NCI-H345 (cell line): ENCODE measurements around the gene PDIA6.

Source experiments
- DNase-seq: peaks from one replicate; lab custom pipeline; 2025; lab: John Stamatoyannopoulos, UW

Gene PDIA6, protein sequence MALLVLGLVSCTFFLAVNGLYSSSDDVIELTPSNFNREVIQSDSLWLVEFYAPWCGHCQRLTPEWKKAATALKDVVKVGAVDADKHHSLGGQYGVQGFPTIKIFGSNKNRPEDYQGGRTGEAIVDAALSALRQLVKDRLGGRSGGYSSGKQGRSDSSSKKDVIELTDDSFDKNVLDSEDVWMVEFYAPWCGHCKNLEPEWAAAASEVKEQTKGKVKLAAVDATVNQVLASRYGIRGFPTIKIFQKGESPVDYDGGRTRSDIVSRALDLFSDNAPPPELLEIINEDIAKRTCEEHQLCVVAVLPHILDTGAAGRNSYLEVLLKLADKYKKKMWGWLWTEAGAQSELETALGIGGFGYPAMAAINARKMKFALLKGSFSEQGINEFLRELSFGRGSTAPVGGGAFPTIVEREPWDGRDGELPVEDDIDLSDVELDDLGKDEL

DNA sequence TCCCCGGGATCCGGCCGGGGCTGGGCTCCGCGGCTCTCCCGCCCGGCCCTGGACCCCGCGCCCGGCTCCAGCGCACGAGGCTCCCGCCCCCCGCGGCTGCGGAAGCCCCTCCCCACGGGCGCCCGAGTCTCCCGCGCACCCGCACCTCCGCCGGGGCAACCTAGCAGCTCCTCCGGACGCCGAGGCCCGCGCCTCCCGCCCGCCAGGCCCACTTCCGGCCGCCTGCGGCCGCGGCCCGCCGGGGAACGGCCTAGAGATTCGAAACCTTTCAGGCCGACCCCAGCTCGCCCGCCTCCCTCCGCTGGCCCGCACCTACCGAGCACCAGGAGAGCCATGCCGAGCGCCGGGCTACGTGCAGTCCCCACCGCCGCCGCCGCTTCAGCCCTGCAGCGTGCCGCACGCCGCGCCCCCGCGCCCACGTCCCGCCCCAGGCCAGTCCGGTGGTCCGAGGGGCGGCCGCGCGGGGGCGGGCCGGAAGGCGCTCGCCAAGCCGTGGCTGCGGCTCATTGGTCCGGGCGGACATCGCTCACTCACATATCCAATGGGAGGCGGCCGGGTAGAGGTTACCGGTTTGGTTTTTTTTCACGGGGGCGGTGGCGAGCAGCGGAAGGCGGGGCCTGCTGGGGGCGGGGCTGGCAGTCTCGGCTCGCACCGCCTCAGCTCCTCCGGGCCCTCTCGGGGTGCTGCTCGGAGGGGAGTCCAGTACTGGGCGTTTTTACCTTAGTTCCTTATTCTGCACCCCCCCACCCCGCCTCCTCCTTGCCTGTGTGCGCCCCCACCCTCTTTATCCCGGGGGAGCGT is at the start of gene PDIA6:
TSS of gene PDIA6 (minus strand) at position 424 of the 801 bp plus-strand sequence. CDS start at position 335, 89 bp downstream.
- peak; percentile 99 for DNase-seq

DNA sequence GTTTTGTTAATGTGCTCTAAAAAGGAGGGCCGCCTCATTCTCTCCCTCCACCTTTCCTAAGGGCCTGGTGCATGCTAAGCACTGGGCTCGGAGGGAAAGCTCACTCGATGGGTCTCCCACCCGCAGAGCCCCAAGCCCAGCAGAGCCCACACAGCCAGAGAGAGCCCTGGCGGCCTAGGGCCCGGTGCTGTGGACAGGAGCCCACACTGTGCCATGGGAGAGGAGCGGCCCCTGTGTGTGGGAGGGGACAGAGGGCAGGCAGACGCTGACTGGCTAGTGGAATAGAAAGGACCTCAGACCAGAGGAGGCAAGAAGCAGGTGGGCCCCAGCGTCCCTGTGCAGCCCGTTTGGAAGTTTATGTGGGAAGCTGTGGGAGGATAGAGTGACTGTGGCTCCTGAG is 49.7 kb upstream of the PDIA6 start:
- DNase-seq = no peak

DNA sequence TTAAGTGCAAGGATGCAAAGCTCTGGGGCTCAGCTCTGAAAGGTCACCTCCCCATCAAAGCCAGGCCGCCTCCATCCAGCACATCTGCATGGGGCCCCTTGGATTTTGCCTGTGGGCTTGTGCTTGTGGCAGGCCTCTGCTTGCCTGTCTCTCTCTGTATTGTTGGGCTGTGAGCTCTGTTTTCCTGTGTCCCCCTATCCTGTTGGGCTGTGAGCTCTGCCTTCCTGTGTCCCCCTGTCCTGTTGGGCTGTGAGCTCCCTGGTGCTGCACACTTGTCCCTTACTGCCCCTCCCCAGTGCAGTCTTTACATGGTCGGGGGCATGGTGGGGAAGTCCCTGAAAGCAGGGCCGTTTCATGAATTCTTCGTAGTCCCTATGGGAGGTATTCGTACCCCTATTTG is 49.2 kb upstream of the PDIA6 start:
- DNase-seq = no peak

DNA sequence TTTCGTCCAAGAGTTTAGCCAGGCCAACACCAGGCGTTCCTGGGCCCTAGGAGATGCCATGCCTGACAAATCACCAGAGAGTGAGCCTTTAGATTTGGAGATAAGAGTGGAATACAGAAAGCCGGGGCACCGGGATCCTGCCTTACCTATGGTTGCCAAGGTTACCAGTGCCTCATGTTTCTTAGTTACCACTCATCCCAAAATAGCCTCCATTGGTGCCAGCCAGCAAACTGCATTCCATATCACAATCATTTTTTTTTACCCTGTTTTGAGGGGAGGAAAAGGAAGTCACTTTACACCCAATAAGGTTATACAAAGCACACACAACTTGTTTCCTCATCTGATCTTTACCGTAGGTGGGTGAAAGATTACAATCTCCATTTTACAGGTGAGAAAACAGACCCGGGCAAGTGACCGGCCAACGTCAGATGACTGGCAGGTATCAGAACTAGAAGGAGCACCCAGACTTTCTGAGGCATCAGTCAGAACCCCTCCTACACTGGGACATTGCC is 48.3 kb upstream of the PDIA6 start:
- DNase-seq = no peak

DNA sequence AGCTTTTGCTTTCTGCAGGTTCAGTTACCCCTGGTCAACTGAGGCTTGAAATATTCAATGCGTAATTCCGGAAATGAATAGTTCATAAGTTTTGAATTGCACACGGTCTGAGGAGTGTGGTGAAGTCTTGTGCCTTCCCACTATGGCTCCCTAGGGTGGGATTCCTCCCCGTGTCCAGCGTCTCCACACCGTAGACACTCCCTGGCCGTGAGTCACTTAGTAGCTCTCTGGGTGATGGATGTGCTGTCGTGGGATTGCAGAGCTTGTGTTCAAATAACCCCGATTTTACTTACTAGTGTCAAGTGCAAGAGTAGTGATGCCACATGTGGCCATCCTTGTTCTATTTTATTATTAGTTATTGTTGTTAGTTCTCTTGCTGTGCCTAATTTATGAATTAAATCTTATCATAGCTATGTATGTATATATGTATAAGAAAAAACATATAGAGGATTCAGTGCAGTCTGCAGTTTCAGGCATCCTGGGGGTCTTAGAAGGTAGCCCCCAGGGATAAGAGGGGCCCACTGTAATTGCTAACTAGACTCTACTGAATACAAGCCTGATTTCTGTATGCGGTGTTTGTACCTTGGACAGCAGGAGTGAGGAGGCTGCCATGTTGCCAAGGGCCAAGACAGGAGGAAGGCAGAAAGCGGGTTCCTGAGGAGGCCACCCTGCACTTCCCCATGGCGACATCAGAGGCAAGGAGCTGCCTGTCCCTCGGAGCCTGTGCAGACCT is 47.7 kb upstream of the PDIA6 start:
- no peak for DNase-seq

DNA sequence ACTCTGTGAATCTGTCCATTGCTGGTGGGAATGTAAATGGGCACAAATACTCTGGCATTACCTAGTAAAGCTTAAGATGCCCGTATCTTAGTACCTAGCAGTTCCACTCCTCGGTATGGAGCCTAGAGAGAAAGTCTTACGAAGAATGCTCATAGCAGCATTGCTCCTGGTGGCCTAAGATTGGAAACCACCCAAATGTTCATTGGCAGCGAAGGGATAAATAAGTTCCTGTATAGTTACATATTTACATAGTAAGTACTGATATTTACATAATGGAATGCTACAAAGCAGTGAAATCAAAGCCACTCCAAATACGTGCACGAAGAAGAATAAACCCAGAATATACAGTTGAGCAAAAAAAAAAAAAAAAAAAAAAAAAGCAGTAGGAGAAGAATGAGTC is 46.7 kb upstream of the PDIA6 start:
- DNase-seq = no peak

DNA sequence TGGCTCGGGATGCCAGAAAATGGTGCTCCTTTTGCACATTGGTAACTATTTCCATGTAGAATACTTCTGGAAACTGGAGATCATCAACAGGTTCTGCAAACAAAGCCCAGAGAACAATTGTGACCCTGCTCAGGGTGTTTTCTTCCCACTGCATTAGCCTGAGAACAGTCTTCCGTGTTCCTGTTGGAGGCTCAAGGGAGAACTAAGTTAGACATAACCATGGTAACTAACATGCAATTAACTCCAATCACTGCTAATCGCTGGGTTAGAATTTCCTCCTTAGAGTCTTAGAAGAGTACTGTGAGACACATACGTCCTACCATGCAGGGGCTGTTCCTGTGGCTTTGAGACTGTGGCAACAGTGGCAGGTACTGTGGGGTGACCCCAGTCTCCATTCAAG is 36.0 kb upstream of the PDIA6 start:
- no peak for DNase-seq

DNA sequence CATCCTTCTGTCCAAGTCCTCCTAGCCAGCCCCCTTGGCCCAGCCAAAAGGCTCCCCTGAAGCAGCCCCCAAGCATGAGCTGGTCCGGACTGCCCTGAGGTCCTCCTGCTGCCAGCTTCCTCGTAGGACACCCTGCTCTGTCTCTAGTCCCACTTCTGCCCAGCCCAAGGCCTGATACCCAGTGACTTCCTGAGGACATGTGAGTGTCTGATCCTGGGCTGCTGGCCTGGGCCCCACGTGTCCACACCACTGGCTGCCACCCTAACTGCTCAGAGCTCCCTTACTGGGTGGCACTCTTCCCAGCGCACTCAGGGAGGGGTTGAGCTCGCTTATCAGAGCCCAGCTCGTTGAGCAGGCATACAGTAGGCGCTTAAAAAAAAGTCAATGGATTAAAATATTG is 34.4 kb upstream of the PDIA6 start:
- no peak for DNase-seq

DNA sequence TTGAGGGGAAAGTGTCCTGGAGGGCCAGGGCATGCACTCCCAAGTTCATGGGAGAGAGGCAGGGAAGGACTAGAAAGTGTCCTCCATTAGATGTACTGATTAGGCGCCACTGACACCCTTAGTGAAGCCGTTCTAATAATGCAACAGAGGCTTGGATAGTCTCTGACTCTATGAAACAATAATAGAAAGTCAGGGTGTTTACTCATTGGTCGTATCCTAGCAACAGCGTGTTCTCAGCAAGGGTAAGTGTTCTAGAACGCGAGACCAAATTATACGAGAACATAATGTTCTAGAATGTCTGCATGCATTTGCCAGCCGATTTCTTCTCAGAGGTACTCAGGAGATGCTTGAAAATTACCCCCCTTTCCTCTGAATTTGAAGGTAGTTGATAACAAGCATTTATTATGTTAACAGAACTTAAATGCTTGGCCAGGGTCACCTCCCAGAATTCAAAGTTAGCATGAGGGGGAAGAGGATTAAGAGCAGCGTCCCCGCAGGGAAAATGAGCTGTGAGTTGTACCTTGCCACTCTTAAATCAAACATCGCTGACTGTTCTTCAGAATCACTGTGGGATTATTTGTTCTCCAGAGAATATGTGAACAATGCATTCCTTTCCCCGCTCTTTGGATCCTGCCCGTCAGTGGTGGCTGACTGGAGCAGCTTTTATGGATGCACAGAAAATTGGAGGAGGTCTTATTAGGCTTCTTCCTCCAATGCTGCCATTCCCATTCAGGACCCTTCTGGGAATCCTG is 33.7 kb upstream of the PDIA6 start:
- peak; percentile 24 for DNase-seq

DNA sequence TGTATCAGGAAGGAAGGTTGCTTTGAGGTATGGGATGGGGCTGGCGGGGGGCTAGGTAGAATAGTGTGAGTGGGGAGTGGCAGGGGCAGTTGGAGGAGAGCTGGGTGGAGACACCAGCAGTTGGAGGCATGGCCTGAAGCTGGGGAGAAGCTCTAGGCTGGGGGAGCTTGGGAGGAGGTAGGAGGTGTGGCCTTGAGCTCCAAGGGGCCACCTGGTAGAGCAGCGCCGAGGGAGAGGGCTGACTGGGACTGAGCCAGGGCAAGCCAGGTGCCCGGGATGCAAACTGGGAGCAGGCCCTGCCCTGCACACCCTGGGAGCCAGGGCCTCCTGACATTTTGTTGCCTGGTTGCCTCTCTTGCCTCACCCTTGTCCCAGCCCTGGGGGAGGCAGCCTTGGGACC is 33.1 kb upstream of the PDIA6 start:
- DNase-seq = peak; percentile 11

DNA sequence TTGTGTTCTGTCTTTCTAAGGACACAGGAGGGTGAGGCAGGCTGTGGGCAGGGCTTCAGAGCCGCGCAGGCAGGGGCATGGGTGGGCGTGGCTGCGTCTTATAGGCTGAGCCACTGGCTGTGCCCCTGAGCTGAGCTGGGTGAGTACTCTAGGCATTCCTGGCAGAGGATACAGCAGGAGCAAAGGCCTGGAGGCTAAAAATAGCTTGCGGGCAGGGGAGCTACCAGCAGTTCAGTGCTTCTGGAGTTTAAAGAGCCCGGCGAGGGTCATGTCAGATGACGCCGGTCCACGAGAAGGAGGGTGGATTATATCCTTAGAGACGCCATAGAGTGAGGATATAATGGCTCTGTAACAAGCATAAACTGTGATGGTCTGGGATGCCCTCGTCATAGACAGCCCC is 31.5 kb upstream of the PDIA6 start:
- peak; percentile 96 for DNase-seq

DNA sequence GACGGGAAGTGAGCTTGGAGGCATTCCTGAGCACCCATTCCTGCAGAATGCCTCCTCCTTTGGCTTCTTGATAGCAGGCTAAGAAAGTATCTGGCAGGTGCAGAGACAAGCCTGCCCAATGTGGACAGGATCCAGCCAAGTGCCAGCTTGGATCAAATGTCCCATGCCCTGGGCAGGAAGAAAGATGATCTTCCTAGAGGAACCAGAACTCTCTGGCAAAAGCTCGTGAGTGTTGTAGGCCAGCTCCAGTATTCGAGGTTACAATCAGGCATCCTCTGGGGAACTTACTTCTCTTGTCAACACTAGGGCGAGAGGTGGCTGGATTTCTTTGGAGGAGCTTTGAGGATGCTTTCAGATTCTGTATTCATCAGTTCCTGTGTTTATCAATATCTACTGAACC is 29.9 kb upstream of the PDIA6 start:
- DNase-seq = no peak

DNA sequence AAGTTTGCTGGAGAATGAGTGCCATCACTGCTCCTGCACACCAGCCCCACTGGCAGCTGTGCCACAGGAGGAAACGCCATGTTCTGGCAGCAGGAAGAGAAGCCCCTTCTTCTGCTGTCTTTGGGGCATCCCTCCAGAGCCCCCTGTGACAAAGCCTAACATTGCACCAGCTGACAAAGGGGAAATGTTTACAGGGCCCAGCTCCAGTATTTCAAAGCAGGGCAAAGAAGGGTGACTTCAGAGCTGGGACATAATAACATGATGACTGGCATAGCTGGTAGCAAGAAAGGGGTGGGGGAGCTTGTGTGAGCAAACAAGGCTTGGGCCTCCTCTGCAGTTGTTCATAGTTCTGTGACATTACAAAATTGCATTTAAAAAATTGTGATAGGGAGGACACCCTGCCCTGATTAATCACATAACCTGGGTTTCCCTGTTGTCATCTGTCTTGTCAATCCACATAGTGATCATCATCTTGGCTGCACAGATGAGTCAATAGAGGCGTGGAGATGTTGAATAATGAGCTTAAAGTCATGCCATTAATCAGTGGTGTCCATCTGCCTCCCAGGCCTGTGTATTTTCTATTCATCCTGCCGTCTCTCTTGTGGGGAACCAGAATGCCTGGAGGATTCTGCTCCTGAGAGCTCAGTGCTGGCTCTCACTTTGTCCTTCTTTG is 29.1 kb upstream of the PDIA6 start:
- DNase-seq = no peak

DNA sequence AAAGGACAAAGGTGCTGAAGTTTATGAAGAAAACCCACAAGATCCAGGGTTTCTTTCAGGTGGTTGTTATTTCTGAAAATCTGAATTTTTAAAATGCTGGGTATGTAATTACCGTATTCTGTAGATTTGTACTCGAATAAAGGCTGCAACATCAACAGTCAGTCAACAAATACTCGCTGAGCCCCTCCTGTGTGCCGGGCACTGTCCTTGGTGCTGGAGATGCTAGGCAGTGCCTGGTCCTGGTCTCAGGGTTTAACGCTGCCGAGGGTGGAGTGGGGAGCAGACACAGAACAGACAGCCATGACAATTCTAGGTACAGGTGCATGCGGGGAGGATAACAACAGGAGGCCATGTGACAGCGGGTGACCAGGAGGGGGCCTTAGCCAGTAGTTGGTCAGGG is 27.2 kb upstream of the PDIA6 start:
- no peak for DNase-seq

DNA sequence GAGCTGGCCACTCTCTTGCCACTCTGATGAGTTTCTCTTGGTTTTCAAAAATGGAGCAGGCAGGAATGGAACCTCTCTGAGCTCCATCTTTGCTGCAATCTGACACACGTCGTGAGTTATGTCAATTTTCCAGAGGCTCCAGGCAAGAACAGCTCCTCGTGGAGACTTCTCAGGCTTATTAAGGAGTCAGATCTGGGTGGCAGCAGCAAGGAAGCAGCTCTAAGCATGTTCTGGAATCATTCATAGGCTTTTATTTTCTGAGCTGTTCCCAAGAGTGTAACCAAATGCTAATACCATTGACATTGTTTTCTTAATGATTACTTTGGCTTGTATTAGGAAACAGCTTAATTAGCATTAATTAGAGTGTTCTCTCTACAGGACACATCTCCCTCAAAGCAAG is 26.1 kb upstream of the PDIA6 start:
- DNase-seq = no peak

DNA sequence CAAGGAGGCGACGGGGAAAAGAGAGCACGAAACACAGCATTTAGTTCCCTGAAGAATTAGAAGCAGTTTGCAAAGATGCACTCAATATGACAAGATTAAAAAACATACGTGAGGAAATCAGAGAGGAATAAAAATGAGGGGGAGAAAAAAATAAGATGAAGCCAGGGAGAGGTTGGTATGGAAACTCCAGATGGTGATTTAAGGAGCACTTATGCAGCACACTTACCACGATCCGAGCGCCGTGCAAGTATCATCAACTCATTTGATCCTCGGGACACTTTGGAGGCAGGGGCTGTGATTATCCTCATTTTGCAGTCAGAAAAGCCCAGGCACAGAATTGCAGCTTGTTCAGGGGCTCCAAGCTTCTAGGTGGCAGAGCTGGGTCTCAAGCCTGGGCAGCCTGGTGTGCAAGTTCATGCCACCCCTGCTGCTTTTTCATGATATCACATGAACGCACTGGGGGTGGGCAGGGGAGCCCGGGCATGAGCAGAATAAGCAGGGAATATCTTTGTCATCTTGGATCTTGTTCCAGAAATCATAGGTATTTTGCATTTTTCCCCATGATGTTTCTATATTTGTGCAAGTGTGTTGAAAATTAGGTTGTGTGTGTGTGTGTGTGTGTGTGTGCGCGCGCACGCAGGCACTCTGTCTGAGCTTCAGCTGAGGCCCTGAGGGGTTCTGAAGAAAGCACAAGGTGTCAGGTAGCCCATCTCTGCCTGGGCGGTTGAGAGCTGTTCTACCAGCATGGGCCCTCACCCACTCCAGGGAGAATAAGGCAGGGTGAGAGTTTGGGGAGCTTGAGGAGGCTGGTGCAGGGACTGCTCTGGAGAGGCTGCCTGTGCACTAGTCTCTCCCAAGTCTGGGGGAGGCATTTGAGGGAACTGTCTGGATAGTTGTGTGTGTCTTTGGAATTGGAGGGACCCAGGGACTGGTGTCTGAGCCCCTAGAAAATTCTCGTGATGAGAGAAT is 25.0 kb upstream of the PDIA6 start:
- DNase-seq = no peak

DNA sequence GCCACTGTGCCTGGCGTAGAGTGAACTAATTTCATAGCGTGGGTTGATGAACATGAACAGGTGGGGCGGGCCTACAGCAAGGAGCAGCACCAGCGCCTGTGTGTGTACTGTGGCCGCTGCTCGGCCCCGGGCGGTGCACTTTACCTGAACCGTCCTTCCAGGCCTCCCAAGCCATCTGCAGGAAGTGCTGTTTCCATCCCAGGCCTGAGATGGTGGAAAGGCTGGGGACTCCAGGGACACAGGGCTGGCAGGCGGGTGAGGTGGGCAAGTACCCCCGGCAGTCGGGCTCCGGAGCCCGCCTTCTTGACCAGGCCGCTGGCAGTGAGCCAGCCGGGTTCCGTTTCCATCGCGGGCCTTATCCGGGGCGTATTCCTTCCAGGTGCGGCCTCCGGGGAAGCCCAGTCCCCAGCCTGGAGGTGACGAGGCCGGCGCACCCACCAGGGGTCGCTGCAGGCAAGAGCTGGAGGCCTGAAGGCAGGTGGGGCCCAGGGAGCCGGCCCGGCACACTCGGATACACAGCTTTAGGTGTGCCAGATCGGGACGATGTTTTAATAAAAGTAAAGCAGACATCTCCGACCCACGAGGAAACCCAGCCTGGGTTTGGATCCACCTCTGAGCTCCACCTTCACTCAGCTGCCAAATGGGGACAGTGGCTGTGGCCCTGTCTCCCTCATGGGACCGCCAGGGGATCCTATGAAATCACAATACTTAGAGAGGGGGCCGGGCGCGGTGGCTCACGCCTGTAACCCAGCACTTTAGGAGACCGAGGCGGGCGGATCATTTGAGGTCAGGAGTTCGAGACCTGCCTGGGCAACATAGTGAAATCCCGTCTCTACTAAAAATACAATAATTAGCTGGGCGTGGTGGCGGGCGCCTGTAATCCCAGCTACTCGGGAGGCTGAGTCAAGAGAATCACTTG is 22.7 kb upstream of the PDIA6 start:
- peak; percentile 71 for DNase-seq

DNA sequence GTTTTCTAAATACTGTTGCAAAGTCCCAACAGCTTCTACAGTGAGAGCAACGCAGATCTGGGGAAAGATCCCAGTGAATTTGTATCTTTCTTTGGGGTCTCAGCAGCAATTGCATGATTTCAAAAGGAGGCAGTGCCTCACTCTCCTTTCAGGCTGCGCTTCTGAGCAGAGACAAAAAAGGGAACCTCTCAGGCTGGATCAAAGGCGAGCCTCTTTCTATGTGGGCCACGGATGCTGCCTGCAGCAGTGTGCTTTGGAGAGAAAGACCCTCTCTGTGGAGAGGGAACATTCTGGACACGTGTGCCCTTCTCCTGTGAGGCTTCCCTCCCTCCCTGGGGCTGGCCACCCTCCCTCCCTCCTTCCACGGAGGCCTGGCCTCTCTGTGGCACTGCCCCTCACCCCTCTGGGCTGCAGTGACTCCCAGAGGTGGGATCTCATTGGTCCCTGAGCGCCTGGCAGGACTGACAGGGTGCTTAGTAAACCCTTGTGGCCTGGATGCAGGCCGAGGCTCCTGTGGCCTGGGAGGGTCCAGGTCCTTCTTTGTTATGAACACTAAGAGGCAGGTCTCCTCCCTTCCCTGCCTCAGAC is 21.6 kb upstream of the PDIA6 start:
- DNase-seq = no peak
